ENCODE results near the gene UBA52. TPM values are rescaled to one million over a fixed set of nuclear protein-coding genes. Genes with fewer than 3 reads are reported as not detected.

UBA52 gene
- total and polyA plus RNA-seq, 2 of the 8 experiments (the other 6 are each of a cell fraction or from before 2014, with no cell fraction given), result 1,340 to 5,409 TPM

DNA sequence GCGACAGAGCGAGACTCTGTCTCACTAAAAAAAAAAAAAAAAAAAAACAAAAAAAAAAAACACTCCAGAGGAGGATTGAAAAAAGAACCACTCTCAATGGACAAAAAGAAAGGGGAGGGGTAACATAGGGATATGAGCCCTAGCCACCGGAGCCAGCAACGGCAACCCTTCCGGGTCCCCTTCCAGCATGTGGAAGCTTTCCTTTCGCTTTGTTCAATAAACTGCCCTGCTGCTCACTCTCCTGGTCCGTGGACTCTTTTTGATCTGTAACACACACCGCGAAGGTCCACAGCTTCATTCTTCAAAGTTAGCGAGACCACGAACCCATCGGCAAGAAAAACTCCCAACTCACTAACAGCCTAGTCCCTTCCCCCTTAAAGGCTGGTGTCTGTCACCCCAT lies 15.9 kb downstream of the UBA52 start (continued):
- no peak for TF ChIP-seq KDM5A (IDR thresholded peaks at IDR 0.05; ENCODE audit: low read length)
- no peak for TF ChIP-seq SUZ12 (IDR thresholded peaks at IDR 0.05; ENCODE audit: low read length)
- no peak for TF ChIP-seq USF2 (IDR thresholded peaks at IDR 0.05; ENCODE audit: low read length)
- no peak for TF ChIP-seq MAFK (IDR thresholded peaks at IDR 0.05; ENCODE audit: low read depth, low read length)
- no peak for TF ChIP-seq NRF1 (IDR thresholded peaks at IDR 0.05; ENCODE audit: low read depth, low read length)
- TF ChIP-seq GTF2F1 (IDR thresholded peaks at IDR 0.05; ENCODE audit: borderline replicate concordance, low read depth, low read length), result no peak
- no peak for TF ChIP-seq CHD2 (IDR thresholded peaks at IDR 0.05; ENCODE audit: low read length)
- TF ChIP-seq EGR1 (IDR thresholded peaks at IDR 0.05; ENCODE audit: borderline replicate concordance, low read depth, low read length), result no peak
